Erythroblast (primary cell): ENCODE data around the gene WNT7A.

Source experiments
- GATA1 ChIP-seq: IDR thresholded peaks from 2 replicates; pipeline ENCODE4 v1.6.1; 2011; ENCODE audit warnings: low read depth, mild to moderate bottlenecking, control low read depth, low read length, moderate library complexity
- POLR2A ChIP-seq: IDR thresholded peaks from 2 replicates; pipeline ENCODE4 v1.6.1; 2011; ENCODE audit warnings: mild to moderate bottlenecking, low read length

DNA sequence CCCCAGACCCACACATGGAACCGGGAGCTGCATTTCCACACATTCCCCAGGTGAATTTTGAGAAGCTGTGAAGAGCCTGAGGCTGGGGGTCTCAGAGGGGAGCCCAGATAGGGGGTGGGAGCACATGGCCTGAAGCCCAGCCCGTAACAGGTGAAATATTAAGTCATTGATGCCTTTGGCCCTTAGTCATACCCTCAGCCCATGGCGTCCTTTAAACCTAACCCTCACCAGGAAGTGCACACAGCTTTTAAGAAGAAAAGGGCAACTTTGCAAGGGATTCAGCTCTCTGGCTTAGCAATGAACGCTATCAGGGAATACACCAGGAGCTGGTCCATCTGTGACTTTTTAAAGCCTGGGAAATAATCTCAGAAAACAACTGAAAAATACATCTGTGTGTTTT lies 40.6 kb downstream of the WNT7A start:
- TF ChIP-seq POLR2A = no peak
- no peak for TF ChIP-seq GATA1
